IMR-90 (cell line): ENCODE data around the gene F3. TPM values are rescaled to one million over a fixed set of nuclear protein-coding genes. Genes with fewer than 3 reads are reported as not detected.
A peak's percentile ranks its signal among the peaks of the same experiment; 100 is the strongest.

Source experiments
- ATAC-seq: fragments of 200-7000 bp; cut with Tn5 transposase; 2 replicates; pipeline ENCODE4 v1.9.1; 2020; ENCODE audit warnings: low read depth, mild to moderate bottlenecking, moderate library complexity
- BruUV-seq: library from RNA; stranded (reverse); fragments of 400-500 nt; replicated peaks from 2 replicates; lab custom pipeline; 2021; lab: Mats Ljungman, UMichigan
- CTCF ChIA-PET: fragments of 300-600 bp; formaldehyde crosslinking; extraction: SDS; loops from one replicate; lab custom pipeline; 2021; ENCODE audit warnings: antibody characterized with exemption; lab: Yijun Ruan, JAX
- POLR2A ChIA-PET: fragments of 300-600 bp; sonication (Branson Sonifier 250); formaldehyde crosslinking; loops from one replicate; lab custom pipeline; 2022; ENCODE audit warnings: antibody characterized with exemption; ENCODE audit not compliant: unreplicated experiment; lab: Charles Lee
- DNase-seq: peaks from one replicate; pipeline ENCODE4 v3.0.0; 2013
- H2AFZ ChIP-seq: replicated peaks from 2 replicates; pipeline ENCODE3; 2013; ENCODE audit warnings: low read length, mild to moderate bottlenecking; ENCODE audit not compliant: poor library complexity
- H2AK5ac ChIP-seq: 2 replicates; pipeline ENCODE4 v1.6.1; 2013; ENCODE audit warnings: low read depth, low read length, inconsistent platforms
- H2AK9ac ChIP-seq: replicated peaks from 2 replicates; pipeline ENCODE3; 2013; ENCODE audit warnings: mild to moderate bottlenecking, low read depth, low read length, moderate library complexity; ENCODE audit not compliant: poor library complexity
- H2BK120ac ChIP-seq: 2 replicates; pipeline ENCODE4 v1.6.1; 2013; ENCODE audit warnings: low read depth, low read length, inconsistent platforms
- H2BK15ac ChIP-seq: 3 replicates; pipeline ENCODE4 v1.6.1; 2013; ENCODE audit warnings: low read depth, low read length, inconsistent platforms
- H2BK20ac ChIP-seq: 2 replicates; pipeline ENCODE4 v1.6.1; 2013; ENCODE audit warnings: low read depth, mild to moderate bottlenecking, inconsistent platforms, low read length, moderate library complexity
- H2BK5ac ChIP-seq: 2 replicates; pipeline ENCODE4 v1.6.1; 2013; ENCODE audit warnings: mild to moderate bottlenecking, low read depth, low read length, inconsistent platforms; ENCODE audit not compliant: poor library complexity, severe bottlenecking
- H3K14ac ChIP-seq: replicated peaks from 2 replicates; pipeline ENCODE4 v1.6.1; 2013; ENCODE audit warnings: low read depth, low read length, inconsistent platforms
- H3K18ac ChIP-seq: 2 replicates; pipeline ENCODE4 v1.6.1; 2013; ENCODE audit warnings: low read depth, low read length, control low read depth
- H3K23ac ChIP-seq: 2 replicates; pipeline ENCODE4 v1.6.1; 2013; ENCODE audit warnings: low read depth, low read length, inconsistent platforms
- H3K27ac ChIP-seq: 2 replicates; pipeline ENCODE4 v1.5.1; 2013; ENCODE audit warnings: mild to moderate bottlenecking, control low read depth, low read length; ENCODE audit not compliant: insufficient read depth
- H3K27me3 ChIP-seq: 2 replicates; pipeline ENCODE4 v1.6.1; 2013; ENCODE audit warnings: low read length; ENCODE audit not compliant: control insufficient read depth, insufficient read depth
- H3K36me3 ChIP-seq: 2 replicates; pipeline ENCODE4 v1.6.1; 2013; ENCODE audit warnings: low read length, mixed read lengths; ENCODE audit not compliant: control insufficient read depth, insufficient read depth
- H3K4ac ChIP-seq: 2 replicates; pipeline ENCODE4 v1.6.1; 2013; ENCODE audit warnings: low read depth, low read length, inconsistent platforms
- H3K4me1 ChIP-seq: 2 replicates; pipeline ENCODE4 v1.6.1; 2013; ENCODE audit warnings: low read length, mixed read lengths; ENCODE audit not compliant: control insufficient read depth, insufficient read depth
- H3K4me2 ChIP-seq: 2 replicates; pipeline ENCODE4 v1.6.1; 2013; ENCODE audit warnings: low read depth, mild to moderate bottlenecking, control low read depth, low read length, moderate library complexity
- H3K4me3 ChIP-seq: 2 replicates; pipeline ENCODE4 v1.5.1; 2013; ENCODE audit warnings: low read depth, mild to moderate bottlenecking, control low read depth, low read length, moderate library complexity; ENCODE audit not compliant: insufficient read depth
- H3K56ac ChIP-seq: 2 replicates; pipeline ENCODE4 v1.6.1; 2013; ENCODE audit warnings: low read length, inconsistent platforms; ENCODE audit not compliant: insufficient read depth; ENCODE audit errors: extremely low read depth
- H3K79me1 ChIP-seq, 2 experiments: 2 replicates each; pipeline ENCODE4 v1.6.1; 2013; ENCODE audit warnings: low read length in 2 of 2, inconsistent platforms in 1 of 2, low read depth in 1 of 2
- H3K9ac ChIP-seq: 2 replicates; pipeline ENCODE4 v1.6.1; 2013; ENCODE audit warnings: low read depth, low read length, control low read depth
- H3K9me1 ChIP-seq: 2 replicates; pipeline ENCODE4 v1.6.1; 2013; ENCODE audit warnings: low read length, inconsistent platforms; ENCODE audit not compliant: insufficient read depth
- H3K9me3 ChIP-seq: 2 replicates; pipeline ENCODE4 v1.6.1; 2013; ENCODE audit warnings: low read length; ENCODE audit not compliant: control insufficient read depth, insufficient read depth
- H4K20me1 ChIP-seq: 2 replicates; pipeline ENCODE4 v1.6.1; 2013; ENCODE audit warnings: low read length, inconsistent platforms; ENCODE audit not compliant: insufficient read depth
- H4K5ac ChIP-seq: 2 replicates; pipeline ENCODE4 v1.6.1; 2013; ENCODE audit warnings: mild to moderate bottlenecking, low read depth, low read length, control low read depth
- H4K8ac ChIP-seq, 2 experiments: 2 replicates each; pipeline ENCODE4 v1.6.1; 2013; ENCODE audit warnings: low read depth in 2 of 2, low read length in 2 of 2, control low read depth in 1 of 2, inconsistent platforms in 1 of 2
- H4K91ac ChIP-seq: 2 replicates; pipeline ENCODE4 v1.6.1; 2013; ENCODE audit warnings: low read depth, low read length, inconsistent platforms; ENCODE audit not compliant: insufficient read depth
- BHLHE40 ChIP-seq: fragments of 150-350 bp; IDR thresholded peaks from 2 replicates; pipeline ENCODE4 v1.6.1; 2016; ENCODE audit warnings: mild to moderate bottlenecking, low read depth, low read length
- CEBPB ChIP-seq: IDR thresholded peaks from 2 replicates; pipeline ENCODE4 v1.6.1; 2012; ENCODE audit warnings: low read depth, low read length, improper control_type of control experiment
- CHD1 ChIP-seq: IDR thresholded peaks from 2 replicates; pipeline ENCODE4 v1.6.1; 2012; ENCODE audit warnings: low read depth, low read length, improper control_type of control experiment
- ELK1 ChIP-seq: fragments of 150-350 bp; IDR thresholded peaks from 2 replicates; pipeline ENCODE4 v1.6.1; 2016; ENCODE audit warnings: low read depth, mild to moderate bottlenecking, low read length, moderate library complexity, borderline replicate concordance
- FOS ChIP-seq: fragments of 150-350 bp; IDR thresholded peaks from 2 replicates; pipeline ENCODE4 v1.6.1; 2016; ENCODE audit warnings: low read depth, low read length
- MAFK ChIP-seq: IDR thresholded peaks from 2 replicates; pipeline ENCODE4 v1.6.1; 2012; ENCODE audit warnings: low read depth, low read length, improper control_type of control experiment
- MAZ ChIP-seq: IDR thresholded peaks from 2 replicates; pipeline ENCODE4 v1.6.1; 2012; ENCODE audit warnings: low read depth, mild to moderate bottlenecking, low read length, improper control_type of control experiment, moderate library complexity, borderline replicate concordance
- MXI1 ChIP-seq: IDR thresholded peaks from 2 replicates; pipeline ENCODE4 v1.6.1; 2012; ENCODE audit warnings: low read depth, mild to moderate bottlenecking, low read length, moderate library complexity, borderline replicate concordance
- NFE2L2 ChIP-seq: fragments of 150-350 bp; IDR thresholded peaks from 2 replicates; pipeline ENCODE4 v1.6.1; 2016; ENCODE audit warnings: low read depth, mild to moderate bottlenecking, low read length
- POLR2A ChIP-seq: IDR thresholded peaks from 2 replicates; pipeline ENCODE4 v1.6.1; 2012; ENCODE audit warnings: mild to moderate bottlenecking, low read depth, low read length
- RAD21 ChIP-seq: IDR thresholded peaks from 2 replicates; pipeline ENCODE4 v1.6.1; 2012; ENCODE audit warnings: low read length, improper control_type of control experiment
- RCOR1 ChIP-seq: IDR thresholded peaks from 2 replicates; pipeline ENCODE4 v1.6.1; 2012; ENCODE audit warnings: mild to moderate bottlenecking, low read length, improper control_type of control experiment; ENCODE audit not compliant: insufficient replicate concordance
- RFX5 ChIP-seq: IDR thresholded peaks from 2 replicates; pipeline ENCODE4 v1.8.0; 2012; ENCODE audit warnings: low read depth, mild to moderate bottlenecking, low read length, moderate library complexity
- SMC3 ChIP-seq: fragments of 150-350 bp; IDR thresholded peaks from 2 replicates; pipeline ENCODE4 v1.6.1; 2016; ENCODE audit warnings: low read depth, mild to moderate bottlenecking, antibody characterized with exemption, low read length, moderate library complexity
- USF2 ChIP-seq: fragments of 150-350 bp; IDR thresholded peaks from 2 replicates; pipeline ENCODE4 v1.6.1; 2017; ENCODE audit warnings: mild to moderate bottlenecking, antibody characterized with exemption, low read length, low read depth
- WGBS, 2 experiments: methylation state at CpG; one replicate each; pipeline versions ENCODE4 v1.1.5 to v1.1.7; 2013; ENCODE audit warnings: missing lambda C conversion rate in 2 of 2; ENCODE audit not compliant: insufficient read length in 1 of 2; ENCODE audit errors: extremely low coverage in 2 of 2; 5-methylcytosine and 5-hydroxymethylcytosine counted together
- dilution Hi-C: fragments of 300-500 bp; cut with HindIII; formaldehyde crosslinking; loops from one replicate; pipeline ENCODE4 v1.14.3; 2018; ENCODE audit warnings: low sequenced_read_pairs; ENCODE audit not compliant: unreplicated experiment
- in situ Hi-C: fragments of 300-500 bp; cut with MboI; formaldehyde crosslinking; loops from 3 replicates; pipeline ENCODE4 v1.14.3; 2019; ENCODE audit warnings: low sequenced_read_pairs, inconsistent platforms, mixed read lengths
- intact Hi-C: fragments of 100-400 bp; cut with micrococcal nuclease; formaldehyde crosslinking; loops from 2 replicates; pipeline ENCODE4 v1.10.0; 2022
- polyA plus RNA-seq, 3 experiments: library from polyadenylated mRNA; depleted of rRNA; stranded (reverse); fragments of >200 nt; gene quantifications; 2 replicates each; pipeline ENCODE4 v1.2.3, GENCODE V29; 2012; ENCODE audit warnings: low replicate concordance in 1 of 3
- total RNA-seq: library from RNA; depleted of rRNA; stranded (reverse); fragments of >200 nt; gene quantifications from 2 replicates; pipeline ENCODE4 v1.2.3, GENCODE V29; 2012
- TF ChIP-seq, protein P1 (sequence below): conservative IDR thresholded peaks from 2 replicates; pipeline ENCODE4 v1.5.1; 2012; ENCODE audit warnings: mild to moderate bottlenecking, low read depth, low read length, improper control_type of control experiment

The F3 gene
- total and polyA plus RNA-seq, 2 of the 4 experiments (the other 2 are of a cell fraction), result 75.6 to 126 TPM

GRCh38 chr1:94559921-94560320 is 18.4 kb upstream of the F3 start:
- H3K23ac ChIP-seq, result peak overlapping the region; percentile 76
- H2AFZ ChIP-seq, result peak overlapping the region; percentile 16
- H2AK5ac ChIP-seq, result peak overlapping the region; percentile 83
- peak overlapping the region; percentile 41 for H4K5ac ChIP-seq
- intact Hi-C loops (no loop called here), dilution Hi-C loops (no loop called here), in situ Hi-C loops (no loop called here)
- H3K9me3 ChIP-seq, result no peaks in the 10 kb centered on the region
- H4K91ac ChIP-seq, result peak overlapping the region; percentile 95
- peak overlapping the region; percentile 48; the same call in 1 of the 2 replicates for H3K56ac ChIP-seq
- ChIA-PET CTCF (interaction anchor here (0.6 kb wide), 1 partner anchor 17 kb away, joined by 4 read pairs; no protein-coding TSS in a partner anchor), POLR2A (interaction anchor here (0.7 to 3.2 kb wide), 4 partner anchors 15 to 71 kb away, joined by 3 to 15 read pairs (median 4); partner anchors contain the start of gene F3)
- no peaks in the 10 kb centered on the region for H4K20me1 ChIP-seq
- H2BK120ac ChIP-seq, result peak overlapping the region; percentile 99
- peak overlapping the region; percentile 97 for H3K4ac ChIP-seq
- peak overlapping the region; percentile 73 for H3K18ac ChIP-seq
- peaks cover 0 to 5% of the 10 kb centered on the region in 2 experiments; a peak in 2 of 4 replicates for H3K79me1 ChIP-seq
- TF ChIP-seq CHD1 (no peak), MAZ (no peak), POLR2A (no peak), FOS (no peak), MAFK (no peak), RFX5 (no peak), USF2 (no peak), NFE2L2 (no peak), CEBPB (no peak), ELK1 (no peak), SMC3 (no peak), MXI1 (no peak), RAD21 (no peak), BHLHE40 (no peak), RCOR1 (no peak)
- TF ChIP-seq, protein P1, sequence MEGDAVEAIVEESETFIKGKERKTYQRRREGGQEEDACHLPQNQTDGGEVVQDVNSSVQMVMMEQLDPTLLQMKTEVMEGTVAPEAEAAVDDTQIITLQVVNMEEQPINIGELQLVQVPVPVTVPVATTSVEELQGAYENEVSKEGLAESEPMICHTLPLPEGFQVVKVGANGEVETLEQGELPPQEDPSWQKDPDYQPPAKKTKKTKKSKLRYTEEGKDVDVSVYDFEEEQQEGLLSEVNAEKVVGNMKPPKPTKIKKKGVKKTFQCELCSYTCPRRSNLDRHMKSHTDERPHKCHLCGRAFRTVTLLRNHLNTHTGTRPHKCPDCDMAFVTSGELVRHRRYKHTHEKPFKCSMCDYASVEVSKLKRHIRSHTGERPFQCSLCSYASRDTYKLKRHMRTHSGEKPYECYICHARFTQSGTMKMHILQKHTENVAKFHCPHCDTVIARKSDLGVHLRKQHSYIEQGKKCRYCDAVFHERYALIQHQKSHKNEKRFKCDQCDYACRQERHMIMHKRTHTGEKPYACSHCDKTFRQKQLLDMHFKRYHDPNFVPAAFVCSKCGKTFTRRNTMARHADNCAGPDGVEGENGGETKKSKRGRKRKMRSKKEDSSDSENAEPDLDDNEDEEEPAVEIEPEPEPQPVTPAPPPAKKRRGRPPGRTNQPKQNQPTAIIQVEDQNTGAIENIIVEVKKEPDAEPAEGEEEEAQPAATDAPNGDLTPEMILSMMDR, result no peak
- H3K27ac ChIP-seq, result peak overlapping the region; percentile 52
- H3K4me2 ChIP-seq, result peak overlapping the region; percentile 55; the same call in 1 of the 2 replicates
- H3K4me1 ChIP-seq, result peaks cover 29% of the 10 kb centered on the region
- H3K14ac ChIP-seq, result peak overlapping the region; percentile 92
- peak overlapping the region; percentile 13 to 75 for H4K8ac ChIP-seq
- no peak overlapping the region for H3K9ac ChIP-seq
- H2BK20ac ChIP-seq, result peak overlapping the region; percentile 99
- H2BK15ac ChIP-seq, result peak overlapping the region; percentile 81; the same call in 2 of the 3 replicates
- H2AK9ac ChIP-seq, result peak overlapping the region; percentile 39
- DNase-seq, result no peak
- no peak overlapping the region for H3K4me3 ChIP-seq
- no peaks in the 10 kb centered on the region for H3K36me3 ChIP-seq
- H3K9me1 ChIP-seq, result peaks cover 25% of the 10 kb centered on the region
- ATAC-seq, result peak; percentile 16
- WGBS, 2 experiments, result no CpG with 5 or more reads among the region's 1 CpG
- peak overlapping the region; percentile 58 for H2BK5ac ChIP-seq
- no peaks in the 10 kb centered on the region for H3K27me3 ChIP-seq
- no TSS peak for BruUV-seq
